GM21390 (cell line): ENCODE results near the gene SRP72.
"Not testable (repeated sequence)": the region's sequence is repeated elsewhere in the genome, so short reads cannot be mapped to it uniquely, and the experiment has no call there.

Experiments used
- ATAC-seq: cut with Tn5 transposase; IDR thresholded peaks from one replicate; pipeline ENCODE4 v1.9.1; 2021; ENCODE audit not compliant: unreplicated experiment

Gene SRP72, protein sequence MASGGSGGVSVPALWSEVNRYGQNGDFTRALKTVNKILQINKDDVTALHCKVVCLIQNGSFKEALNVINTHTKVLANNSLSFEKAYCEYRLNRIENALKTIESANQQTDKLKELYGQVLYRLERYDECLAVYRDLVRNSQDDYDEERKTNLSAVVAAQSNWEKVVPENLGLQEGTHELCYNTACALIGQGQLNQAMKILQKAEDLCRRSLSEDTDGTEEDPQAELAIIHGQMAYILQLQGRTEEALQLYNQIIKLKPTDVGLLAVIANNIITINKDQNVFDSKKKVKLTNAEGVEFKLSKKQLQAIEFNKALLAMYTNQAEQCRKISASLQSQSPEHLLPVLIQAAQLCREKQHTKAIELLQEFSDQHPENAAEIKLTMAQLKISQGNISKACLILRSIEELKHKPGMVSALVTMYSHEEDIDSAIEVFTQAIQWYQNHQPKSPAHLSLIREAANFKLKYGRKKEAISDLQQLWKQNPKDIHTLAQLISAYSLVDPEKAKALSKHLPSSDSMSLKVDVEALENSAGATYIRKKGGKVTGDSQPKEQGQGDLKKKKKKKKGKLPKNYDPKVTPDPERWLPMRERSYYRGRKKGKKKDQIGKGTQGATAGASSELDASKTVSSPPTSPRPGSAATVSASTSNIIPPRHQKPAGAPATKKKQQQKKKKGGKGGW

DNA sequence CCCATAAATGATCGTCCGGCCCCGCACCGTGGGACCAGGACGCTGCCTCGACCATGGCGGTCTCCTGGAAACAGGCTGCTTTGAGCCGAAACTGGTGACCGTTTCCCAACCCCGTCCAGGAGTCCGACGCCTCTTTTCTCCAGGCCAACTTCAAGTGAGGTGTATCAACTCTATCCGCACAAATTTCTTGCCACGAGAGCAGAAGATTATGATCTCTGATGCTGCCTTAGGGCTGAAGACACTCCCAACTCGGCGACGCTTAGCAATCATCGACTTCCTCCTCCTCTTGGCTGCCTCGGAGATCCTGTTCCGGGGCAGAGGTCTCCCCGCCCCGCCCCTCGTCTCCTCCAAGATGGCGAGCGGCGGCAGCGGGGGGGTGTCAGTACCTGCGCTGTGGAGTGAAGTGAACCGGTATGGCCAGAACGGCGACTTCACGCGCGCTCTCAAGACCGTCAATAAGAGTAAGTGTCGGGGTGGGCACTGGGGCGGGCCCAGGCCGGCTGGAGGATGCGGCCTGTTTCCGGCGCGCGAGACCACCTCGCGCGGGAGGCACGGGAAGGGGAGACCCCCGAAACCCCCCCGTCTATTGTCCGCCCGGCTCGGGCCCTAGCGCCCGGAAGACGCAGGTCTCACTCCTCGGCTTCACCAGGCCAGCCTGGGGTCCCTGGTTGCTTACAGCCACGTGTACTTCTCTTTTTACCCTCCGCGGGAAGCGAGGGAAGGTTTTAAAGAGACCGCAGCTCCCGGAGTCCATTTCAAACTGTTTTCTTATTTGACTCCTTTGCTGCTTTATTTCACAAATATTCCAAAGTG is at the start of gene SRP72:
Gene SRP72, plus strand, starts transcription at position 334 of the 813 bp plus-strand sequence. Its CDS starts 19 bp downstream, at position 353.
- ATAC-seq: peak; percentile 92

DNA sequence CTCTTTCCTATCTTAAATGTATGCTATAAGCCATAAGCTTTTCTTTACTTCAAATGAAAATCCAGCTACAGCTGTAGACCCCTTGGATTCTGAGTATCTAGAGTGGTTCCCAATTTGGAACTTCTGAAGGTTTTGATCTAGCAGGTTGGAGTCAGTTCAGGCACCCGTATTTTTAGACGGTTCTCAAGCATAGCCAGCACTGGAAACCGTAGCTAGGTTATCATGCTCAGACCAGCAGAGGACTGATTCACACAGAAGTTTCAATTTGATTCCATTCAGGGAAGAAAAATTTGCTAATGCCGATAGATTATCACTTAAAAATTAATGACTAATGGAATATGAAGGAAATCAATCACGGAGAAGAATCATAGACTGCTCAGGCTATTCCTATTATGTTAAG is 43.2 kb upstream of the SRP72 start:
- ATAC-seq: no peak

DNA sequence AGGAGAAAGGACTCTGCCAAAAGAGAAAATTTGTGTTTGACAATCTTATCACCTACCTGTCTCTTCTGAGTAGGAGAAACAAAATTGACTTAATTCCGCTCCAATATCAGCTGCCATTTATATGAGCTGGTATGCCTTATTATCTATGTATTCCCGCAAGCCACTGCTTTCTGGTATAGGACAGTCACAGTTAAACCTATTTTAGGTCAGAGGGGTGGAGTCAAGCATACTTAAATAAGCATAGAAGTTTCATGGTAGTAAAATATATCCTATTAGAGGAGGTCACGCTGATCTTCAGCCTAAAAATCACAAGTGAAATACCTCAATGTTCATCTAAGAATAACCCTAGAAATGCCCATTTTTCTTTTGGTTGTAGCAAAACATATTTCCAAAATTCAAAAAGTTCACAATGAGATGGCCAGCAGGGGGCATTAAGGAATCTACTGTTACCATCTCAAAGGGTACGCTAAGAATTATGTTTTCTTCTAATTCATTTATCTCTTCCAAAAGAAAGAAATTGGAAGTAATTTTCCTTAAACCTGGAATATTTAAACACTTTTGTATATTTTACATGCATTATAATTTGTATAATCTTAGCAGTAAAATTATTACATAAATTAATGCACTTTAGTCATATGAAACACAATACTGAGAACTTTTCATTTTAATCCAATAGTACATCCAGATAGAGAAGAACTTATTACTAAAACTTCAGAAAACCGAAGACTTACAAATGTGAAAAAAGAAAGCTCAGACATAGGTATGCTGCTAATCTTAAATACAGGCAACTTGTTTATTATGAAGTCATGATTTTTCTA is 42.5 kb upstream of the SRP72 start:
- no peak for ATAC-seq

DNA sequence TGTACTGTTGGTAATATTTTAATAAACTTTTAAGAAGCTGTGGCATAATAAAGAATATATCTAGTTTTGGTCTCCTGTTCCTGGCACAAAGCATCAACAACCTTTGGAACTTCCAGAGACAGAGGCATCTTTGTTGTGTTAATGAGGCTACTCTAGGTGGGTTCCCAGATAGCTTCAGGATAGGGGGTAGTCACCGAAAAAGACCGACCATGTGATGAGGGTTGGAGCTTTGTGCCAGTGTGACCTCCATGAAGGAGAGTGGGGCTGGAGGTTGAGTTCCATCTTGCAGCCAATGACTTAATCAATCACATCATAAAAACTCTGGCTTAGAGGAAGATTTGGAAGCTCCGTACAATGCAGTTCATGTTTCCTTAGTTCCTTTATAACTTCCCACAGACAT is 41.9 kb upstream of the SRP72 start:
- no peak for ATAC-seq

DNA sequence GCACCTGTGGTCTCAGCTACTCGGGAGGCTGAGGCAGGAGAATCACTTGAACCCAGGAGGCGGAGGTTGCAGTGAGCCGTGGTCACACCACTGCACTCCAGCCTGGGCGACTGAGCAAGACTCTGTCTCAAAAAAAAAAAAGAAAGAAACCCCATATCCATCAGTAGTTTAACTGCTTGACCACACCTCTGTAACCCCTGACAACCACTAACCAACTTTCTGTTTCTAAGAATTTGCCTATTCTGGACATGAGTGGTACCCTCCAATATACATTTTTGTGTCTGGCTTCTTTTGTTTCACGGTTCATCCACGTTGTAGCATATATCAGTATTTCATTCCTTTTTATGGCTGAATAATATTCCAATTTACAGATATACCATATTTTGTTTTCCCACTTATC is 41.1 kb upstream of the SRP72 start:
- peak; percentile 87 for ATAC-seq

DNA sequence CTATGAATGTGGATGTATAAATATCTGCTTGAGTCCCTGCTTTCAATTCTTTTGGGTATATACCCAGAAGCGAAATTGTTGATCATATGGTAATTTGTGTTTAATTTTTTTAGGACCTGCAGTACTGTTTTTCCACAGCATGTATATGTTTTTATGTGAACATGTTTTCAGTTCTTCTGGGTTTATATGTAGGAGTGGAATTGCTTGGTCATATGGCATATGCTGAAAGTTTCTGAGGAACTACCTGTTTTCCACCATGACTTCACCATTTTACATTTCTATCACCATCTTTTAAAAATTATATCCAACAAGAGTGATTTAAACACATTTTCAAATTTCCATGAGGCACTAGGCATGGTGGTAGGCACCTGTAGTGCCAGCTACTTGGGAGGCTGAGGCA is 40.2 kb upstream of the SRP72 start:
- ATAC-seq: no peak

DNA sequence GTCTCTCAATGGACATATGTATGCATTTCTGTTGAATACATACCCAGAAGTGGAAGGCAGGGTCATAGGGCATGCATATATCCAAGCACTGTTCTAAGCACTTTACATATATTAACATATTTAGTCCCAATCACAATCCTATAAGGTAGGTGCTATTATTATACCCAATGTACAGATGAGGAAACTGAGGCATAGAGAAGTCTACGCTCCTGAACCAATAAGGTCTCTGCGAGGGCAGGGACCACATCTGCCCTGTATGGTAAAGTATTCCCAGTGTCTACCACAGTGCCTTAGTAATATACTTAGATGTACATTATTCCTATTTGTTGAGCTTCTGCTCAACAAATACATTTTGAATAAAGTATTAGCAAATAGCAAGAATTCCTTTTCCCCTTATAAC is 37.2 kb upstream of the SRP72 start:
- ATAC-seq: no peak

DNA sequence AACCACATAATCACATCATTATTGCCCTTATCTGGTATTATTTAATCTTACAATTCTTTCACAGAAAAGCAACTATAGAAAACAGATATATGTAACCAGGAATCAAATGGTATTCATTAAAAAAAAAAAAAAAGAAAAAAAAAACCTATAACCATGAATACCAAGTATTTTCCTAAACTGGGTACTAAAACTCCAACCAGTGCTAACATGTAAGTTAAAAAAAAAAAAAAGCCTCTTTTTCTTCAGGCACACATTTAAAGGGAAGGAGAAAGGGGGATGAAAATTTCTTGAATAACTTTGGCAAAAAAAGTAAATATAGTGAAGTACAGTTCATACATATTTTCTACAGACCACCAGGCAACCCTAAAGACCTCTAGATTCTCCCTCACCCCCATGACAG is 34.1 kb upstream of the SRP72 start:
- ATAC-seq: no peak

DNA sequence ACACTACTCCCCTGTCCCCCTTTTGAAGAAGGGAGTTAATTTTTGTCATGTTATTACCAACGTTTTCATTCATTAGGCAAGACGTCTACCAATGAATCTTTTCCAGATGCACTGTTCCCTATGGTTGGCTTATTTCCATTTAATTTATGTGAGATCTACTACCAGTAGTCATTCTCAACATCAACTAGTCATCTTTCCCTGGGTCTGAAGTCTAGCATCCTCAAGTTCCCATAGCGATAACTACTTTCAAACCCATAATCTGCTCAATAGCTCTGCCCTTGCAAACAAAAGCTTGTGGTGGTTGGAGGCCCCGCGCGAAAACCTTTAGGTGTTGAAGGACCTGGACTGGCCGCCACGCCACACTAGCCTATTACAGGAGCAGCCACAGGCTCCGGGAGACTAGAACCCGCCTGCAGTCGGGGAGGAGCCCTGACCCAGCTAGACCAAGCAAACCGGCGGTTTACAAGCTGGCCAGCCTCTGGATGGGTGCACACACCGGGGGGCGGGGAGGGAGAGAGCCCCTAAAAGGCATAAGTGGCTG is 32.7 kb upstream of the SRP72 start:
- ATAC-seq: peak; percentile 20

DNA sequence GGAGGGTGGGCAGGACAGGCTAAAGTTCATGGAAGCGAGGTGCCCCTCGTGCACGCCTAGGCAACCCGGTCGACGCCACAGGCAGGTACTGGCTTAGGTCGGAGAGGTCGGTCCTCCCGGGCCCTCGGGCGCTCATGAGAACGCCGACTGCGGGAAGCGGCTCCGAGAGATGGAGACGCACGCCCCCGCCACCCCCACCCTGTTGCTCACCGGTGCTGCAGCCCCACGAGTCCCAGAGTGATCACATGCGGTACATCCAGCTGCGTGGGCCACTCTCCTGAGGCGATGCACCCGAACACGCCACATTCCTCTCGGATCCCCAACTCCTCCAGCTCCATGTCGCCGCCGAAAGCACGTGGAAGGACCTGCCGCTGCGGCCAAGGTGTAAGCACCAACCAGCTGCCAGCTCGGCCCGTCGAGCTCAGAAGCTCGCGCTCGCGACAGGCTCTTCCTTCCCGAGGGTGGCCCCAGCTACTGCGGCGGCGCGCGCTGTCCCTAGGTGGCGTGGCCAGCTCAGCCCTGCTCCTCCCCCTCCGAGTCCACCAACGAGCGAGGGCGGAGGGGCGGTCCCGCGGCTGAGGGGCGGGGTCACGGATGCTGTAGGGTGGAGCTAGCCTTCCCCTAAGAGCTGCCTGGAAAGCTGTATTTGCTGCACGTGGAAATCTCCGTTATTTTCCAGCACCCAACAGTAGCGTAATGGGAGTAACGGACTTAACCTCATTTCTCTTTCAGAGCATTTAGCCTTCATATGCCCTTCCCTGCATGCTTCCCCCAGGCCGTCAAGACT is 32.1 kb upstream of the SRP72 start, which contains the start of gene PPAT:
Gene PPAT, minus strand, starts transcription at position 476 of the 787 bp plus-strand sequence. Its CDS starts 138 bp downstream, at position 338.
- peak; percentile 76 for ATAC-seq

DNA sequence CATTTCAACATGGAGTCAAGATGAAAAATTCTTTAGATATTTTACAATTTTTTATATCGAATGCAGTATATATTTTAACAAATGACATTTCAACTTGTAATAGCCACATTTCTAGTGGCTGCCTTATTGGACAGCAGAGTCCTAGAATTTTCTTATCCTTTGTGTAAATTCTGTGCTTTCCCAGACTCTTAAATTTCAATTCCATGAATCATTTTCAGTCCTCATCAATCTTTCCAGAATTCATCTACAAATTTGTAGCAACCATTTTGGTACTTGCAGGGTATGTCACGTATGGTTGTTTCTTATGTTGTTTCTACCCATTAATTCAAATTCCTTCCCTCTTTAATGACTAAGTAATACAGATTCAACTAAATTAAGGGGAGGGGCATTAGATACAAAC is 28.7 kb upstream of the SRP72 start:
- no peak for ATAC-seq

DNA sequence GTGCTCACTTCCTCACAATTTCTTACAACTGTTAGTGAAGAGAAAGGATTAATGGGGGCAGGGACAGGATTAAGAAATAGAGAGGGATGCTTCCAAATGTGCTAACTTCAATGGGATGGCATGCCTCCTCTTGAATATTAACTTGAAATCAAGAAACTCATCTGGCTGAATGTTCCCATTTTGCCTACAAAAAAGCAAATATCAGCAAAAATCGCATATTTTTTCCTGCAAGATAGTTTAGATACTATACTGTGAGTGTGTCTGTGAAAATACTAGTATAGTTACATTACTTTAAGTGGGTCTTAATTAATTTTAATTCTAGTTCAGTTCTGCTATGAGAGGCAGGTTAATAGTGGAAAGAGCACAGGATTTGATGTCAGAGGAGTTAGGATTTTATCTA is 26.4 kb upstream of the SRP72 start:
- ATAC-seq: no peak

DNA sequence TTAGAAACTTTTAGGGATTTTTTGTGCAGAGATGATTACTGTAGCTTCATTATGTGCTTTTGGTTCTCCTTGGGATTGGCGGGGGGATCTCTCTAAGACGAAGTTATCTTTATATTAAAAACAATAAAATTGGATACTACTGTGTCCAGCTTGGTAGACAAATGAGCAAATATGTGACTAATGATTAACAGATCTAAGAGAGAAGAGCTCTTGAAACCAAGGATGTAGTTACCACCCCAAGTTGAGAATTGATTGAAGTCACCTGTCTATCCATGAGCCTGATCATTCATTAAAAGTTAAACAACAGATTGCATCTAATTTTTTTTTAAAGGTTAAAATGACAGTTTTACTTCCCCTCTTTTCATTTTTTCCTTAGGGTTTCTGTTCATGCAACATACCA is 22.7 kb upstream of the SRP72 start:
- no peak for ATAC-seq

DNA sequence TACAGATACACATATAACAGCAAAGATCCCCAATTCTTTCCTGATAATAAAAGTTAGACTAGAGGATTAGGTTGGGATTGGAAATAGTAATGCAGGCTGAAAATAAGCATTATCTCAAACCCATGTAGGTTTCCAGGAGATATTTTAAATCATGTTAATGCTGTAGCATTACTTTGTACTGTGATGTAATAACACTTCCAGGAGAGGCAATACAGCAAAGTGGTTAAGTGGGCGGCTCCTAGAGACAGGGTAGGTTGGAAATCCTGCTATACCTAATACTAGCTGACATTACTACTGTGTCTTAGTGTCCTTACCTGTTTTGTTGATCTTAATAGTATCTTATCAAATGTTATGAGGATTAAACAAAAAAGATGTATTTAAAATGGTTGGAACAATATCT is 21.7 kb upstream of the SRP72 start:
- no peak for ATAC-seq

DNA sequence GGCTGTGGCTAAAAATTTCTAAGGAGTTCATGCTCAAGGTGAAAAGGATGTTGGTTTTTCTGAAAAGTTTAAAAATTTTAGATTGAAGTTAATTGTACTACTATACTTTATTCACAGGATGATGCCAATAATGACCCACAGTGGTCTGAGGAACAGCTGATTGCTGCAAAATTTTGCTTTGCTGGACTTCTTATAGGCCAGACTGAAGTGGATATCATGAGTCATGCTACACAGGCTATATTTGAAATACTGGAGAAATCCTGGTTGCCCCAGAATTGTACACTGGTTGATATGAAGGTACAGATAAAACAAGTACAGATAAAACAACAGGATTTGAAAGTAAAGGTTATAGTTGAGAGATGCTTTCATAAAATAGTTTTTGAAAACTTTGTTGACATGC is 19.1 kb upstream of the SRP72 start:
- no peak for ATAC-seq

DNA sequence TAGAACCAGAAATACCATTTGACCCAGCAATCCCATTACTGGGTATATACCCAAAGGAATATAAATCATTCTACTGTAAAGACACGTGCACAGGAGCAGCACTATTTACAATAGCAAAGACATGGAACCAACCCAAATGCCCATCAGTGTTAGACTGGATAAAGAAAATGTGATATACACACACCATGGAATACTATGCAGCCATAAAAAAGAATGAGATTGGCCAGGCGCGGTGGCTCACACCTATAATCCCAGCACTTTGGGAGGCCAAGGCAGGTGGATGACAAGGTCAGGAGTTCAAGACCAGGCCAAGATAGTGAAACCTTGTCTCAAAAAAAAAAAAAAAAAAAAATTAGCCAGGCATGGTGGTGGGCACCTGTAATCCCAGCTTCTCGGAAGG is 17.9 kb upstream of the SRP72 start:
- ATAC-seq: not testable (repeated sequence)

DNA sequence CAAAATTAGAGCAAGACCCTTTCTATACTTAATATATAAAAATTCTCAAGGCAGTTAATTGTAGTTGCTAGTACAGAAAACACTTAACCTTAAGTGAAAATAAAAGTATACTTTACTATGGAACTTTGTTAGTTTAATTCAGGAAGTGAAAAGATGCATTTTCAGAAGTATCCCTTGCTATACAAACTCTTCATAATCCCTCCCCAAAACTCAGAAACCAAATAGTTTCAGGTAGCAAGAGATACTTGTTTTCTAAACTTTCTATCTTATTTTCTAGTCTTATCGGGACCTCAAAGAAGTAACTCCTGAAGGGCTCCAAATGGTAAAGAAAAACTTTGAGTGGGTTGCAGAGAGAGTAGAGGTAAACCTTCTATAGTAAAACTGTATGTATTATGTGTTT is 17.1 kb upstream of the SRP72 start:
- peak; percentile 61 for ATAC-seq

DNA sequence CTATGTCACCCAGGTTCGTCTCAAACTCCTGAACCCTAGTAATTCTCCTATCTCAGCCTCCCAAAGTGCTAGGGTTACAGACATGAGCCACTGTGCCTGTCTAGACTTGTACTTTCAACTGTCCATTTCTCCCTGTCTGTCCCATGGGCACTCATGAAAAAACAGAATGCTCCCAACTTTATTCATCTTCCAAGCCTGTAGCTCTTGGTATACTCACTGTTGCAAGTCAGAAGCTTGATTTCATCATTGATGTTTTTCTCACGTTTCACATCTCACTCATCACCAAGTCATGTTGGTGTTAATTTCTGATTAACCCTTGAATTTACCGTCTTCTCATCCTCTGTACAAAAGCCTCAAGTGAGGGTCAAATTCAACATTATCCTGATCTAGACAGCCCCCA is 7.3 kb upstream of the SRP72 start:
- no peak for ATAC-seq

DNA sequence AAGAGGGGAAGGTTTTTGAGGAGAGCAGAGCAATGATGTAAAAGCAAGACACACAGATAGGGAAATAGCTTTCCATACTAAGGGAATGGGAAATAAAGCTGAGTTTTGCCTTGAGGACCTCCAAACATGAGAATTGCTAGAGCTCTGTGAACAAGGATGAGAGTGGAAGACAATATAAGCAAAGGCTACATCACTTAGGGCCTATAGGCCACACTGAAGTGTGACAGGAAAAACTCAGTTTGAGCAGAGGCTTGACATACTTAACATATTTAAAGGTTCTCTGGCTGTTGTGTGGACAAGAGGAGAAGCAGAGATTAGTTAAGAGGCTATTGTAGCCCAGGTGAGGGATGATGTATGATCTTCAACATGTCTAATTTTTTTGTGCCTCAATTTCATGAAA is 5.3 kb upstream of the SRP72 start:
- ATAC-seq: no peak

DNA sequence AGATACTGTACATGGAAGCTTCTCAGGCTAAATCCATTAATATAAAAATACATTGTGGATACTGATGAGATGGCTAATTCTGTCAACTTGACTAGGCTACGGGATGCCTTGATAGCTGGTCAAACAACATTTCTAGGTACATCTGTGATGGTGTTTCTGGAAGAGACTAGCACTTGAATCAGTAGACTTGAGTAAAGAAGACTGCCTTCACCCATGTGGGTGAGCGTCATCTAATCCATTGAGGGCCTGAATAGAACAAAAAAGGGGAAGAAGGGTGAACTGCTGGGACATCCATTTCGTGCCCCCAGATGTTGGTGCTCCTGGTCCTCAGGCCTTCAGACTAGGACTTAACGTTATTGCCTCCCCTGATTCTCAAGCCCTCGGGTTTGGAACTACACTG is 3.7 kb upstream of the SRP72 start:
- no peak for ATAC-seq
